HG02610 (cell line): ENCODE results near the gene ANKRD6.

ENCODE experiments used
- ATAC-seq: cut with Tn5 transposase; IDR thresholded peaks from one replicate; pipeline ENCODE4 v1.9.1; 2021; ENCODE audit warnings: mild to moderate bottlenecking, moderate library complexity; ENCODE audit not compliant: unreplicated experiment

ANKRD6 gene

DNA sequence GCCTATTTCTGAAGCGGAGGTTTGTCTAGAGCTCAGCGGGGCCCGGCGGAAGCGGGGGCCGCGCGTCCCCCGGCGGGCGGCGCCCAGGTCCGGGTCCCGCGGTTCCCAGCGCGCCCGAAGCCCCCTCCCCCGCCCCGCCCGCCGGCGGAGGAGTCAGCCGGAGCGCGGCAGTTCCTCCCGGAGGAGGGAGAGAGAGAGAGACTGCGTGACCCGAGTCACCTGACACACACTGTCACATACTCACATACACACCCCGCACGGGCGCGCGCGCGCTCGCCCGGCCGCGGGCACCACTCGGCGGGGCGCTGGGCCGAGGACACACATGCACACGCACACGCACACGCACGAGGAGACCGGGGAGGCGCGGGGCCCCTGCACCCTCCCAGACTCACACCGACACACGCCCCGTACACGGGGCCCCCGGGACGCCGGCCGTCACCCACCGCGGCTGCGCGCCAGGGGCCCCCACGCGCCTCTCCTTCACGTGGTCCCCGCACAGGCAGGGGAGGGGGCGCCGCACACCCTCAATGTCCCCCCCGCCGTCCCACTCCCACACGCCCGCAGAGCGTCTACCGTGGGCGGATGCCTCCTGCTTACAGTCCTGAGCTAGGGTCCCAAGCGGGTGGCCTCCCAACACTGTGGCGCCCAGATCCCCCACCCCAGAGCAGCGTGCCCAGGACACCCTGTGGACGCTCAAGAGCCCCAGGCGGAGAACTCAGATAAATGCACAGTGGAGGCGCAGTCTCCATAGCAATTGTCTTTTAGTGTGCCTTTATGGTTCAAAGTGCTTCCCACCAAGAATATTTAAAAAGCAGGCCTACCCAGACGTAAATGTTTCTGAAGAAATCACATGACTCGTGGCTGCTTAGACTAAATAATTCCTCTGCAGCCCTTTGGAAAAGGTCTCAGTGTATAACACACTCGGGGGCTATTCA lies 20.6 kb upstream of the ANKRD6 start, which contains the start of gene RRAGD:
Gene RRAGD, minus strand, starts transcription at position 203 of the 935 bp plus-strand sequence. CDS start 280 bp downstream, outside the sequence.
- ATAC-seq = peak; percentile 81

DNA sequence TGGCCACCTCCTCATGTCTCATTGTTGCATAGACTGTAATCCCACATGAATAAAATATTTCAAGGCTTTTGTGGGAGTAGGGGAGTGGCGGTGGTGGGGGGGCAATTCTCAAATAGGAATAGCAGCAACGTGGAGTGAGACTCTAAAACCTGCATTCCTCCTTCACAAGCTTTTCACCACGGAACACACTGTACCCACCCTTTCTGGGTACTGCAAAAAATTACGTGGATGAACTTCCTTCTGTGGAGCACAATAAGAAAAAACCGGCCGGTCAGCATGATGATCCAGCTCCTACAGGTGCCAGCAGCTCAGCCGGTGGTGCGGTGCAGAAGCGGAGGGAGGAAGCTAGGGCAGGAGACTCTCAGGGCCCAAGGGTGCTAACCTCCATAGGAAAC lies 19.9 kb upstream of the ANKRD6 start:
- ATAC-seq = no peak

DNA sequence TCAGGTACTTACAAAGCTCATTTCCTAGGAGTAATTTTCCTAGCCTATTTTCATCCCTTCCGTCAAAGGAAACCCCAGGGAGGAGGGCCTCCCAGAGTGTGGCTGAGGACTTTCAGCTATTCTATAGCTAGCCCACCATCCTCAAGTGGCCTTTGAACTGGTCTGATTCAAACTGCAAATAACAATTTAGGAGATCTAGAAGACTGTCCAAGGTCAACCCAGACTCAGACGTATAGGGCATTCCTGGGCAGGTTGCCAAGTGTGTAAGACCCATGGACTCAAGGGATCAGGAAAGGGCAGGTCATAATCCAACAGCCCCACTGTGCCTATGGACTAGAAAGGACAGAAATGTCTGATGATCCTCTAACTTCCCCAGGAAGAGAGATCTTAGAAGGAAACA lies 18.7 kb upstream of the ANKRD6 start:
- ATAC-seq = no peak

DNA sequence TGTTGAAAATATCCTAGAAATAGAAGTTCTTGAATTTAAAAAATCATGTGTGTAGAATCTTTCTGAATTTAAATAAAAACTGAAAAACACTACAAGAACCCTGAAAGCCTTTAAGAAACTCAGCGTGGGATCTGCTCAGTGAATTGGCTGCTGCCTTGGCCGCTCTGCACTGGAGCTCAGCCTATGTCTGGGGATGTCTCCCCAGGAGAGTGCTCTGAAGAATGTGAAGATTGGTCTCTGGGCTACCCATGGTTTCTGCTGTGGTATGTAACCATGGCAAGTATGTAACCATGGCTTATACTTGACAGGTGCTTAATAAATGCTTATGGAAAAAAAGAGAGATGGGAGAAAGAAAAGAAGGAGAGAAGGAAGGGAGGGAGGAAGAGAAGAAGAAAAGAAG lies 17.8 kb upstream of the ANKRD6 start:
- ATAC-seq = no peak

DNA sequence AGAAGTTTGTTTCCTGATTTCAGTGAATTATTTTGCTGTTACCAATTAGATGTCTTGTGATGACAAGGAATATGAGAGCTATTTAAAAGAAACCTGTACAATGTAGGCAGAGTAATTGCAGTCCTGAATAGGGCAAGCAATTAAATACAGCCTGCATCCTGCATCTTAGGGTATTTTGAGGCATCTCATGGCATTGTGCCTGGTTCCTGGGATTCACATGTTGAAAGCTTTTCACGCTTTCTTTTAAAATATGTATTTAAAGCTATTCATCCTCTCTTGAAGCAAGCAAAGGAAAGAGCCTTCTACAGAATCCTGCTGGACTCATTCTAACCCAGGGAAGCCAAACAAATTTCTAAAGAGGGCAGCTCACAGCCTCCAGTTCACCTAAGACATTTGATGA lies 16.2 kb upstream of the ANKRD6 start:
- no peak for ATAC-seq

DNA sequence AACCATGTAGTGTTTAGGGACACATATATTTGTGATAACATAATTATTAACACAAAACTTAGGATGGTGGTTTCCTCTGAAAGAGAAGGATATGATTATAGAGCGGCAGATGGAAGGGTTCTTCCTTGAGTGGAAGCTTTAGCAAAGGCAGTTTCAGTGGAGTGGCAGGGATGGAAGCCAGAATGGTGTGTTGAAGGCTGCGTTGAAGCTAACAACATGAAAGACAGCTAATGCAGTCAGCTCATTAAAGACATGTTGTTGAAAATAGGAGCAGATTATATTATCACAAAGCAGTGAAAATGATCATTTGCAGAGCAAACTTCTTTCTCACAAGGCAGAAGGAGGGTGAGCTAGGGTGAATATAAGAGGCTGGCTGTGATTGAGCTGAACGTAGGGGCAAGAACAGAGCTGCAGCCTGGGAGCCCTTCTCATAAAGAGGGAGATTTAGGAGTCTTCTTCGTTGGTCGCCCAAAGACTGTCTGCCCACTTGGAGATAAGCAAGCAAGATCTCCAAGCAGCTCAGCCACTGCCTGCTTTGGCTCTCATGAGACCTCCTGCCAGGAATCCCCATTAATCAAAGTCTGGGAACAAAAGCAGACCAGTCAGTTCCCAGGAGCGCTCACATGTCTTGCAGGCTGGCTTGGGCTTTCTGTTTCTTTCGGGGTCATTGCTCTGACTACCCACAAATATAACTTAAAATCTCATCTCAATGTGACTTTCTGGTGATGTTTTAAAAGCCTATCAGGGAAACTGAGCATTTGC lies 2.6 kb upstream of the ANKRD6 start:
- no peak for ATAC-seq

DNA sequence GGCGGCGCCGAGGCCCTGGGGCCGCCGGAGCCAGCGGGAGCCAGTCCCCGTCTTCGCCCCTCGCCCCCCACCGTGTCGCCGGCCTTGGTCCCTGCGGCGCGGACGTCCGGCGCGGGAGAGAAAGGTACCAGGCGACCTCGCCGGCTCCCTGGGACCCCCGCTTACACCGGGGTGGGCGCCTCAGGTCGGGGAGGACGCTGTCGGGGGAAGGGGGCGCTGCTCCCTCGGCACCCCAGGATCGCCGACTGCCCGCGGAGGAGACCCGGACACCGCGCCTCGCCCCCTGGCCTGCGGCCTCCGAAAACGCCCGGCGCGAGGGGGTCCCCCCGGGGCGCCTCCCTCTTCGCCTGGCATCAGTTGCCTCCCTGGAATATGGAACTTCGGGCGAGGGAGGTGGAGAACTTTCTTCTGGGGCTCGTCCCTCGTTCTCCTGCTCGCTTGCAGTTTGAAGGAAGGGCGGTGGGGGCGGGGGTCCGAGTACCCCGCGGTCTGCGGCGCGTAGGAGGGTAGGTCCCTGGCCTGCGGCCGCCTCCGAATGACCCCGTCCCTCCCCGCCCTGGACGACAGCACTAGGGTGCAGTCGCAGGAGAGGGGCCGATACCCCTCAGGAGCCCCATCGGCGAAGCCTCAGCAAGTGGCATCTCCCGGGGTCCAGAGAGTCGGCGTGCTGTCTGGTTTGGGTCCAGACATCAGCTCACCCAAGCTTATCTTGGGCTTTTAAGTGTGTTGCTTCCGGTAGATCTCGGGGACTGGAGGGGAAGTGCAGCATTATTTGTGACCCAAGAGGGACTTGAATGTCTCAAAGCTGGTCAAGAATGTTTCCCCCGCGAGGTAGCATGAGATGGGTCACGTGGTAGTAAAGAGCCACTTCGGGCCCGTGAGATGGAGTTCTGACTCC lies 549 bp downstream of the ANKRD6 start:
- peak; percentile 38 for ATAC-seq

DNA sequence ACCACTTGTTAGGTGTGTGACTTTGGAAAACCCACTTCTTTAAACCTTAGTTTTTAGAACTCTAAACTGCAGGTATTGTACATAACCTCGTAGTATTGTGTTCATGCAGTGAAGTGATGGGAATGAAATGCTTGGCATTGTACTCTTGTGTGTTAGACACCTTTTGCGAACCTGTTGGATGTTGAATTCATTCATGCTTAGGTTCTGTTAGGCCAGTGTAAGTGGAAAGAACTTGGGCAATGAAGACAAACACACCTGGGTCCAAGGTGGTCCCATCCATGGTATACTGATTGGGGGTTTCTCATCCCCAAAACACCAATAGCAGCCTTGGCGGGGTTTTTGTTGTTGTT lies 1.2 kb downstream of the ANKRD6 start:
- ATAC-seq = no peak

DNA sequence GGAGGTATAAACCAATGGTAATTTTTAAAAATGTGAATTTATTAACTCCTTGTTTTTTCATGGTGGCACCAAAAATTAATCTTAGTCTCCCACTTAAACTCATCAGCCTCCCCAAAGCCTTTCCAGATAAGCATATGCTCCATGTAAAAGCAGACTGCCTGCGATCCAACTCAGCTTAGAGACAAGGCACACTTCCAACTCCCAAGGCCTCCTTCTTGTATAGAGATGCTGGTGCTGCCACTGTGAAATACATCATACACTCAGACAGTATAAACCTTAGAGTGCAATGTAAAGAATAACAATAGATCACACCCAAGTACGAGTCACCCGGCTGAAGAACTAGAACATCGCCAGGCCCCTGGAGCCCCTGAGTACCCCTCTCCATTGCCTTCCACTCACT lies 2.0 kb downstream of the ANKRD6 start:
- ATAC-seq = no peak

DNA sequence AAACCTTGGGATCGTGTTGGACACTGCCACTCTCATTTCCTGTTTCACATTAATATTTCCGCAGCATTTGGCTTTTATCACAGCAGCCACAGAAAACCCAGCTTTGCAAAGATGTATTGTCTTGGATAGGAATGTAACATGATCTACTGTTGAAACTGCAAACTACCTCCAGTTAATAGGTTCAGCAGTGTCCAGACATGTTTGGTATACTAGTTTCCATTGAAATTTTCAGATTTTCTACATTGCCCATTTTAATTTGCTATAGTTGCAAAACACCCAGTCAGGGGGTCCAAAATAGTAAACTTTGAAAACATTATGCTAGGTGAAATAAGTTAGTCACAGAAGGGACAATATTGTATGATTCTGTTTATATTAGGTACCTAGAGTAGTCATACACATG lies 3.3 kb downstream of the ANKRD6 start:
- ATAC-seq = no peak

DNA sequence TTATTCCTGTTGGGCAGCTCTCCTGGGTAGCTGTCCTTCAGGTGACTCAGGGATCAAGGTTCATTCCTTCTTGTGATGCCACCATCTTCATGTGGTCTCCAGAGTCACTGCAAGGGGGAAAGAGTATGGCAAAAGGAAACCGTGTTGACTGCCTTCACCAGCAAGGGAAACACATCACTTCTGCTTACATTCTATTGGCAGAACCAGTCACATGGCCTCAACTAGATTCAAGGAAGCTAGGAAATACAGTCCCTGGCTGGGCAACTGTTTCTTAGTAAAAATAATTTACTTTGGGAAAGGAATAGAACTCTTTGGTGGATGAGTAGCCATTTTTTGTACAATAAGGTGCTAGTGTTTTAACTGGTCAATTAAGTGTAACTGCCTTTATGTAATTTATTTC lies 5.3 kb downstream of the ANKRD6 start:
- no peak for ATAC-seq

DNA sequence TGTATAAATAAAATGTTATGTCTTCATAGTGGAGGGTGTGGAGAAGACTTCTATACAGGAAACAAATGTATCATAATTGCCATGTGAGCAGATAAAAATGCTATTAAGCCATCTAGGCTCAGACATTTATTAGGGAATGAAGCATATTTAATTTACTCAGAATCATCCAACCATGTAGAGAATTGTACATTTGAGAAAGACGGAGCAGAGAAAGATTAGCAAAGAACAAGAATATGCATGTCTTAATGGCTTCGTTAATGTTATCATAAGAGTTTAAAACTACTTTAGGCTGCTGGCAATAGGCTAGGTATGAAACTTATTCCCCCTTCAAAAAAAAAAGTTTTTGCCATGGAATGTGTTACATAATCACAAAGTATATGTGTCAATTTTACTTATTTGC lies 6.1 kb downstream of the ANKRD6 start:
- ATAC-seq = no peak

DNA sequence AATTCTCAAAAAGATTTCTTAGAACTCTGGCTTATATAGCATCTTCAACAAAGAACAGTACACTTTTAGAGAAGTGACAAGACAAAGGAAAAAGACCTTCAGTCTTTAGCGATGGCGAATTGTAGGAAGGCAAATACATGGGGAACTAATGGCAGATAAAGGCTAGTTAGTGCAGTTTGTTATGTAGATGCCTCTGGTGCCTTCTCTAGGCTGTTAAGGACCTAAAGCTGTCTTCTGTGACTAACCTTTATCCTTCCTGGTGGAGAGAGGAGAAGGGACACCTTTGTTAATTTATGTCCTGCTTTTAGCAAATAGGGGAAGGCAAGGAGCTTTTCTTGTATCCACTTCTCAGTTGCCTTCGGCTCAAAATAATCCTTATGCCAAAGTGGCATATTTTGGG lies 7.2 kb downstream of the ANKRD6 start:
- ATAC-seq = no peak

DNA sequence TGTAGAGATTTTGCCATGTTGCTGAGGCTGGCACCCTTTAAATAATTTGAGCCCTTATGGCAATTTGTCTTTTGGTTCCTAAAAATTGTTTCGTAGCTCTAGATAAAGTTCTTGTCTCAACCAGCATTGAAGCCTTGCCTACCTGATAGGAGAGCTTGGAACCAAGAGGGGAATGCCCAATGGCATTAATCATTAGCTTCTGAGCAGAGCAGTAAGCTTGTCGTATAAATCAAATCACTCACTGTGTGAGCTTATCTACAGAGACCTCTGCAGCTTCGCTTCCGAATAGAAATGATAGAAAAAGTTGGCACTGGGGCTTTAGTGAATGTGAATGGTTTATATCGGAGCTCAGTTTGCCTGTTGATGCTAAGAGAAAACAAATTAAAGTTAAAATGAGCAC lies 10.7 kb downstream of the ANKRD6 start:
- ATAC-seq = no peak

DNA sequence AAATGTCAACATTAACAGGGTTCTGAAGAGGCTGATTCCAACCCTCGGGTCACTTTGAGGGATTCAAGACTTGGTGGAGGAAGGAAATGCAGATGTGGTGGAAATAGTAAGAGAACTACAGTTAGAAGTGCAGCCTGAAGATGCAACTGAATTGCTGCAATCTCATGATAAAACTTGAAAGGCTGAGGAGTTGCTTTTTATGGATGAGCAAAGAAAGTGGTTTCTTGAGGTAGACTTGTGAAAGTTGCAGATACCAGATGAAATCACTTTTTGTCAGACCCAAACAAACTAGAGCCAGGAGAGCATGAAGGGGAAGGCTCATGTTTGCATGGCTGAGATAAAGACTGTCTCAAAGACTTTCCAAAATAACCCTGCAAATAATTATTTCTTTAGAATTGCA lies 16.2 kb downstream of the ANKRD6 start:
- ATAC-seq = no peak

DNA sequence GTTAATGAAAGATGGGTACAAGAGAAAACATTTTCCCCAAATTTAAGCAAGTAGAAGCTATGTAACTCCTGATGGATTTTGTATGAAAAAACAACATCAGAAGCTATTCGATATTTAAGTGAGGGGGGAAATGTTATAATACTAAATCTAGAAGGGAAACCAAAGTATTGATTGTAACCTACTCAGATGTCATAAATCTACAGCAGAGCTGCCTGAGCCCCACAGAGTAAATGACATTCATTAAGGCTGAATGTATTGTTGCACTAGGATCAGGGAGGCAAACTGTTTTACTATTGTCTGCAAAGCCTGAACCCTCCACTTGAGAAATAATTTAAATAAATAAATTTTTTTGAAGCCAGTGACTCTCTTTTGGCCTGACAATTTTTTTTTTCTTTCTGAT lies 19.3 kb downstream of the ANKRD6 start:
- ATAC-seq = no peak

DNA sequence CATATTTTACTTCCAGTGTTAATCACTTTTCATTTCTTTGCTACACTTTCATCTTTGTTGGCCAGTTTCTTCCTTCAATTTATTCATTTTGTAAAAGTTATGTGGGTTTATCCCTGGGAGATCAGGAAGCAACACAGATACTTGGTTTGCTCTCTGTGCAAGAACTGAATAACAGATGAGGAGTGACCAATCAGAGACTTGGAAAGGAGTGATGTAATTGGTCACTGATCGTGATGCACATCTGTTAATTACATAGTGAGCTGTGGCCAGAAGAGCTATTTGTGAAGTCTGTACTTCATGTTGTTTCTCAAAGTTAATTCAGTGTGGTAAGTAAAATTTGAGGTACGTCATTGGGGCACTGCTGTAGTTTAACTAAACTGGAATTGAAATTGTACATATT lies 21.3 kb downstream of the ANKRD6 start:
- no peak for ATAC-seq

DNA sequence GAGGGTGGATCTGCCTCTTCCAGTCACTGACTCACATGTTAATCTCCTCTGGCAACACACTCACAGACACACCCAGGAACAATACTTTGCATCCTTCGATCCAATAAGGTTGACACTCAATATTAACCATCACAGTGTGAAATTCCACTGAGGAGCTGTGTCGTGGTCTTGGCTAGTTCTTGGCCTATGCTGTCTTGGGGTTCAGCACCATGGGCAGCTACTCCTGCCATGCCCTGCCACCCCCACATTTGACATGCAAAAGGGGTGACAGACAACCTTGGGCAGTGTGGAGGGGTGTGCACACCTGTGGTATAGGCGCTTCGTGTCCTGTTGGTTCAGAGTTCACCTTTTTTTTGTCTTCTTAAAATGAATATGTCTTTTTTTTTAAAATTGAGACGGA lies 25.8 kb downstream of the ANKRD6 start:
- no peak for ATAC-seq

DNA sequence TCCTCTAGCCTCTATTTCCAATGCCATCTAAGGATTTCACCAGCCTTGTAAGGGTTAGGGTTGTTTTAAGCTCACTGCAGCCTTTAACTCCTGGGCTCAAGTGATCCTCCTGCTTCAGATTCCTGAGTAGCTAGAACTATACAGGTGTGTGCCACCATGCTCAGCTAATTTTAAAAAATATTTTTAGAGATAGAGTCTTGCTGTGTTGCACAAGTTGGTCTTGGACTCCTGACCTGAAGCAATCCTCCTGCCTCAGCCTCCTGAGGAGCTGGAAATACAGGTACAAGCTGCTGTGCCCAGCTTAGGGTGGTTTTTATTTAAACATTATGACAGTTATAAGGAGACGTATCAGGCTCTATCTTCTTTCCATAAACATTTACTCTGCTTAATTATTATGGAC lies 26.5 kb downstream of the ANKRD6 start:
- no peak for ATAC-seq

DNA sequence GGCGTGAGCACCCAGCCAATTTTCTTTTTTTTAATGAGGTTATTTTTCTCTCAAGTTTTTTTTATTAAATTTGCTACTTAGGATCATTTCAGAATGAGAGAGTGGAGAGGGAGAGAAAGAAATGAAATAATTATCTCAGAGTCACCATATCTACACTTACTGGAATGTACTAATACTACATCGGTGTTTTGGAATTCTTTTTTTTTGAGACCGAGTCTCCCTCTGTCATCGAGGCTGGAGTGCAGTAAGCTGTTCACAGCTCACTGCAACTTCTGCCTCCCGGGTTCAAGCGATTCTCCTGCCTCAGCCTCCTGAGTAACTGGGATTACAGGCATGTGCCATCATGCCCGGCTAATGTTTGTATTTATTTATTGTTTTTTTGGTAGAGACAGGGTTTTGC lies 27.8 kb downstream of the ANKRD6 start:
- no peak for ATAC-seq

DNA sequence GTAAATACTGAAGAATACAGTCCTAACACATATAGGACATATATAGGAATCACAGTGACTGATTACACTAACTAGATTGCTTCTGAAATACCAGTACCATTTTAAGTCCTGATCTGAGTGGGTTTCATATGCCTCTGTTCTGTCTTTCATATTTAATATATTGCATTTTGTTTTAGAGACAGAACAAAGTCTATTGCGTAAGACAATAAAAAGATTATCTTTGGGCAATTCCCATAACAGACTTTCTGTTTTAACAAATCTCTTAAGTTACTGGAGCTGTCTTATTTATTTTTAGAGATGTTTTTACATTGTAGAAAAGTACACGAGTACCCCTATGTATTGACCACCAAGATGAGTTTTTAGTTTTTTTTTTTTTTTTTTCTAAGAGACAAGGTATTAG lies 29.6 kb downstream of the ANKRD6 start:
- ATAC-seq = no peak
